Measurements from ENCODE around the gene PSMB10.
A peak's percentile ranks its signal among the peaks of the same experiment; 100 is the strongest.
"Not testable (repeated sequence)": the region's sequence is repeated elsewhere in the genome, so short reads cannot be mapped to it uniquely, and the experiment has no call there.

The PSMB10 gene

DNA sequence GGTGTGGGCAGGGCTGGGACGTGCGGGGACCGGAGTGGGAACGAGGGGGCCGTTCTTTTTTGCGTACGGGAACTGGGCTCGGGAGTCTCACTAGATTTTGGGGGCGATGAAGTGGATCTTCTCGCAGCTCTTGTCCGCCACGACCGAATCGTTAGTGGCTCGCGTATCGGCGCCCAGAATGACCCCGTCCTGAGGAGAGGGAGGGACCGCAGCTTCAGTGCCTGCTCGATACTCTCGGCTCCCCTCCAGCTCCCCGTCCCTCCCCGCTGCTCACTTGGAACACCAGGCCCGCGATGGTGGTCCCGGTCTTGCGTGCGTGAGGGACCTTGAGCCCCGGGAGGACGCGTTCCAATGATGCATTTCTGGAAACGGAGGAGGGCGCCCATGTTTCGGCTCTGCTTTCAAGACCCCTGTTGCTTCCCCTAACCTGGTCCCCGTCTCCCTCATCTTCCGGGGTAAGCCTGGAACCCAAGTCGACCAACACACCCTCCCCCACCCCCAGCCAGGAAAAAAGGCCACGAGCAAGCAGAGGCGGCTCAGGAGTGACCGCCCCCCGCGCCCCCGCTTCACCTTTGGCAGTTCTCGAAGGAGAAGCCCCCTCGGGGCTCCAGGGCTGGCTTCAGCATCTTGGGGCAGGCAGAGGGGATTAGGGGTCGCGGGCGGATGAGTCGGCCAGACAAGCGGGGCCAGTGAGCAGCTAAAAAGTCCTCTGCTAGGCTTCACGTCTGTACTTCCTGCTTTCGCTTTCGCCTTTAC, at the start of gene PSMB10:
Gene PSMB10 (minus strand): TSS at position 727 of the 756 bp plus-strand sequence. CDS start 101 bp downstream, at position 626.
- no peak for DNase-seq (ENCODE audit: low read depth)

- no peak for DNase-seq (ENCODE audit: low read depth)
Measured at GRCh38 chr16:67982011-67982696, 45.5 kb upstream of the PSMB10 start.

DNA sequence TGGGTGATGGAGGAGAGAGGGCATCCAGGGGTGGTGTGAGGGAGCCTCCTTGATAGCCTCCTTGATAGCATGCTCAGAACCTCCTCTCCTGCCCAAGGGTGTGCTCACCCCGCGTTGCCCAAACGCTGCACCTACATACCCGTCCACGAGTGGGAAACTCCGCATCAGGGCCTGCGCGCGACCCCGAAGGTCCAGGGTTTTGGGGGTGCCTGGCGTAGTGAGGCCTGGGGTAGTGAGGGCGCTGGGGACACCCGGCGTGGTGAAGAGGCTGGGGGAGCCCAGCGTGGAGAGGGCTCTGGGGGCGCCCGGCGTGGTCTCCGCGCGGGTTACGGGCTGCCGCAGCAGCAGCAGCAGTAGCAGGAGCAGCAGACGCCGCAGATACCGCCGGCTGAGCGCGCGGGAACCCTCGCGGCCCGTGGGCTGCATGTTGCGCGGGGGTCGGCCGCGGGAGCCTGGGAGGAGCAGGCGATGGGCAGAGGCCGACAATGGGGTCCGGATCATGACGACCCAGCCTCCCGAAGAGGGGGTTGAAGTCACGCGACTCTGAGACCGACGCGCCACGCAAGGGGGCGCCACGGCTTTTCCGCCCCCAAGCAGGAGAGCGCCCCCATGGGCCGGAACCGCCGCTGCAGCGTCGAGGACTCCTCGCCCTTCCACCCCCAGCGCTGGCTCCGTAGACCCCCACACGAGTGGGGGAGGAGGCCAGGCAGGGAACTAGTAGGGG, 43.5 kb upstream of the PSMB10 start, which contains the start of gene DPEP3:
Gene DPEP3 (minus strand): TSS at position 545 of the 724 bp plus-strand sequence. CDS start 119 bp downstream, at position 426.
- DNase-seq (ENCODE audit: low read depth), result no peak

- no peak for DNase-seq (ENCODE audit: low read depth)
Measured at GRCh38 chr16:67977469-67978227, 41.0 kb upstream of the PSMB10 start.

GRCh38 chr16:67977005-67977404, 40.4 kb upstream of the PSMB10 start:
- no peak for DNase-seq (ENCODE audit: low read depth)

GRCh38 chr16:67976205-67976604, 39.6 kb upstream of the PSMB10 start:
- DNase-seq (ENCODE audit: low read depth), result no peak

DNA sequence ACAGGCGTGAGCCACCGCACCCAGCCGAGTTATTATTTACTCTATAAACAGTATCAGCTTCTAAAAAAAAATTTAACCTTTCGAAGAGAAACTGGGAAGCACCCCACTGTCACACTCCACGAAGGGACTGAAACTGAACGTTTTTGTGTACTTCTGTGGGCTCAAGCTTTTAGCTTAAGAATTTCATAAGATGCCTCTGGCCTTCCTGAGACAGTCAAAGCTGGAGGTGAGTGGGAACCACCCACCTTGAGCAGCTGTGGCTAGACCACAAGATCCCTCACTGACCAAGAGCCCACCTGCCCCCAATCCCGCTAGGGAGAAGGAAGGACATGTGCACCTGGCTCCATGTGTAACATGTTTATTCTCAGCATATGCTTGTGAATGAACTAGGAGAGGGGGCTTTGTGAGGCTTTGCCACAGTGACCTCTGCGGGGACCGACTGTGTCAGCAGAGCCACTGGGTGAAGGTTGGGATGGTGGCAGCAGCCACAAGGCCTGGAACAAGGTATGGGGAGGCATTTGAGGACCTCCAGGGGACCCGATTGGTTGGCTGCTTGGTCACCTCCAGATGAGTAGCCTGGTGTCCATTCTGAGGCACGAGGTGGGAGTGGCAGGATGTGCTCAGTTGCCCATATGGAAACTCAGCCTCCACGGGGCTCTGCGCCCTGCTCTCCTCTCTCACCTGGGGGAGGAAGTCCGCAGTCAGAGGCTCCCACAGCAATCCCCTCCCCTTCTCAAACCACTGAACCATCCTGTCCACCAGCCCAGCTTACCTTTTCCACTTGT, 38.9 kb upstream of the PSMB10 start:
- no peak for DNase-seq (ENCODE audit: low read depth)

- not testable (repeated sequence) for DNase-seq (ENCODE audit: low read depth)
Measured at GRCh38 chr16:67972285-67972684, 35.6 kb upstream of the PSMB10 start.

GRCh38 chr16:67971111-67971510, 34.5 kb upstream of the PSMB10 start:
- DNase-seq (ENCODE audit: low read depth), result no peak

- no peak for DNase-seq (ENCODE audit: low read depth)
Measured at GRCh38 chr16:67969254-67970039, 32.8 kb upstream of the PSMB10 start.

DNA sequence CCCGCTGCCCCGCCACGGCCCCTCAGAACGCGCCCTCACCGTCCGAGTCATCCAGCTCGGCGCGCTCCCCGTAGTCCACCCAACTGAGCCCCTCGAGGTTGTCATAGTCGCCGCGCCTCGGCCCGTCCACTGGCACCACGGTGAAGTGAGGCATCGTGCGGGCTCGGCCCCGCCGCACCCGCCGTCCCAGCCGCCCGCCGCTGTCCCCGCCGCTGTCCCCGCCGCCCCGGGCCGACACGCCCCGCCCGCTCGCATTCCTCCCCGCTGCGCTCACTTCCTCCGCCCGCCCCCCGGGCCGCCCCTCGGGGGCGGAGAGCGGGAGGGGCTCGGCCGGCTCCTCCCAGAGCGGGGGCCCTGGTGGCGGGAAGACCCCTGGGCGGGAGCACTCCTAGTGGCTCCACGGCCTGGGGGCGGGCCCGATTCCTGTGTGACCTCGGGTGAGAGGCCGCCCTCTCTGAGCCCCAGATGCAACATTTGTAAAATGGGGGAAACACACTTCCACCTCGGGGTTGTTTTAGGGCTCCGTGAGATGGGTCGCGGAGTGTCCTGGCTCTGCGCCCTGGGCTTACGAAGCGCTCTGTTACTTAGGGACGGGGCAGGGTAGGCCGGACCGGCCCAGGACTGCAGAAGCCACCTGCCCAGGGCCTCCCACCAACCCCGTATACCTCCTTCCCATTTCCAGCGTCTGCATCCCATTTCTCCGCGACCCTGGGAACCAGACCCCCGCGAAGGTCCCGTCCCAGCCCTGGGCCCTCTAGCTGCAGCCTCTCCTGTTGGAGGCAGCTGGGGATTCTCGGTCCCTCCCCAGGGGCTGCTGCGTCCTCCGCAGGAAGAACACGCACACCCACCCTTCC, 32.0 kb upstream of the PSMB10 start, which contains the start of gene SLC12A4:
Gene SLC12A4 (minus strand): TSS at position 238 of the 854 bp plus-strand sequence. CDS start 84 bp downstream, at position 154.
- DNase-seq (ENCODE audit: low read depth), result peak; percentile 64

DNA sequence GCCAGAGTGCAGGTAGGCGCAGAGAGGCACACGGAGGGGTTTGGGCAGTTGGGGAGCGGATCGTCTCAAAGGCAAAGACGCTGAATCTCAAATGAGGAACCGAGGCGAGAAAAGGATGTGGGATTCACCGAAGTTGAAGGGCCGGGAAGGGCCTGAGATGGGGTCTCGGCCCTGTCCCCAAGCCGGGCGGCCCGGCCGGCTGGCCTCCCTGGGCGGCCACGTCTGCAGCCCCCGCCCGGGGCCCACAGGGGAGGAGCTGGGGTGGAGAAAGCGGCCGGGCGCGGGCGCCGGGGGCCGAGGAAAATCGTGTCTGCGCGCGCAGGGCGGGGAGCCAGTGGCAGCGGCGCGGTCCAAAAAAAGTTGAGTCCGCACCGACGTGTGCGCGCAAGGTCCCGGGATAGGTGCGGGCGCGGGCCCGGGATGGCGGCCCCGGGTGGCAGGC, 31.3 kb upstream of the PSMB10 start:
- no peak for DNase-seq (ENCODE audit: low read depth)

- no peak for DNase-seq (ENCODE audit: low read depth)
Measured at GRCh38 chr16:67967183-67967957, 30.7 kb upstream of the PSMB10 start.

DNA sequence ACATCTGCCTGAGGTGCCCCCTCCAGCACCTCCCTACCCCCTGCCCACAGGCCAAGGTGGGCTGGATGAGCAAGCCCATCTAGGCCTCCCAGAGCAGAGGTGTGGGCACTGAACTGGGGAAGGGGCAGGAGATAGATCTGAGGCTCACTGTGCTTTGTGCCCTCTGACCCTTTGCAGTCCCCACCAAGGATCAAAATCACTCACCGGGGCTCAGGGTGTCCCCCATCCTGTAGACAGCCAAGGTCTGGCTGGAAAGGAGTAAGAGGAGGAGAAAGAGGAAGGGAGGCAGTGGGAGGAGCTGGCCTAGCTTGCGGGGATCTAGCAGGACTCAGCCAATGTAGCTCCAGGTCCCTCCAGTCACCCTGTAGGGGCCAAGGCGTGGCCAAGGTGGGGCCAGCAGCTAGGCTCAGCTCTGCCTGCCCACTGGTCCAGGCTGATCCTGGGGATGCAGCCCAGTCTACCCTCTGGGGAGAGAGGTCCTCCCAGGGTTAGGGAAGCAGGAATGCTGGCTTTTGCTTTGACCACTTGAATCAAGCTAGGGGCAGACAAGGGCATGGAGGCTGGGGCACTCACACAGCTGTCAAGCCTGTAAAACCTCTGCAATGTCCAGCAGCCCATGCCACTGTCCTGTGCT, 30.0 kb upstream of the PSMB10 start:
- DNase-seq (ENCODE audit: low read depth), result no peak

DNA sequence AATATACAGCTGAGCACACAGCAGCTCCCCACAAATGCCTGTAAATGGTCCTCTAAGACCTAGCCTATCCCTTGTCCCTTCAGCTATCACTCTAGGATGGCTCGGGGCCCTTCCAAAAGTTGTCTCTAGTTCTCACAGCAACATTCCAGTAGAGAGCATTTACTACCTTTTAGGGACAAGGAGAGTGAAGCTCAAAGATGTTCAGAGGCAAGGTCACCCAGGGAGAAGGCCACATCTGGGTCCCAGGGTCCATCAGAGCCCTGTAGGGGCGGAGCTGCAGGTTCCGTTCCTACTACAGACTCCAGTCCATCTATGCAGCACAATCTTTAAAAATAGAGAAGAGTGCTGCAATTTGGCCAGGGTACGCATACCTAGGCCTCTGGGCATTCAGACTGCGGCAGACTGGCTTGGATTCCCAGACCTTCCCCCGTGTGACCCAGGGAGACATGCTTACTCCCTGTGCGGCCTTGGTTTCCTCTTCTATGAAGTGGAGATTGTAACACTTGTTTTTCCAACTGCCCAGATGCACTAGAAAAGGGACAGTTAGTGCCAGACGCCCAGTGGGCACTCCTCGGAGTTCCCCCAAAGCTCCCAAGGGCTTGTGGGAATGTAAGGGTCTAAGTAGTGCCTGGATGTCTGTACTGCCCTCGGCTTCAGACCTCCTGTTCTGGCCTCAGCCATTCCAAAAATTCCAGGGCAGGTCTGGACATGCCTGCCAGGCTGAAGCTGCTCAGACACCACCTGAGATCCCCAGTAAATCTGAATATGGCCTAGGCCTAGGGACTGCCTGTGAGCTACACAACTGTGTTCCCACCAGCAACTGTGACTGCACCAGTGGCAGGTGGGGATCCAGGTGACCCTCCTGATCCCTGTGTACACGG, 29.3 kb upstream of the PSMB10 start:
- DNase-seq (ENCODE audit: low read depth), result no peak

GRCh38 chr16:67964477-67965131, 28.0 kb upstream of the PSMB10 start:
- no peak for DNase-seq (ENCODE audit: low read depth)

Data from stromal cell of bone marrow (primary cell).